Stimulated activated naive CD8-positive, alpha-beta T cell treated with anti-CD3 and anti-CD28 coated beads, Interleukin-15, Interleukin-2, amounts not matched to agents 100 U/mL and 50 U/mL, for 24 hours (primary cell): Measurements from ENCODE around the gene RANGRF.

Source experiments
- ATAC-seq: fragments of 150-1000 bp; cut with Tn5 transposase; one replicate; pipeline ENCODE4 v1.10.0; 2021
- DNase-seq: peaks from one replicate; pipeline ENCODE4 v3.0.0; 2021

Gene RANGRF

GRCh38 chr17:8314797-8315763 is 26.6 kb downstream of the RANGRF start:
- ATAC-seq: no peak
- DNase-seq: no peak

DNA sequence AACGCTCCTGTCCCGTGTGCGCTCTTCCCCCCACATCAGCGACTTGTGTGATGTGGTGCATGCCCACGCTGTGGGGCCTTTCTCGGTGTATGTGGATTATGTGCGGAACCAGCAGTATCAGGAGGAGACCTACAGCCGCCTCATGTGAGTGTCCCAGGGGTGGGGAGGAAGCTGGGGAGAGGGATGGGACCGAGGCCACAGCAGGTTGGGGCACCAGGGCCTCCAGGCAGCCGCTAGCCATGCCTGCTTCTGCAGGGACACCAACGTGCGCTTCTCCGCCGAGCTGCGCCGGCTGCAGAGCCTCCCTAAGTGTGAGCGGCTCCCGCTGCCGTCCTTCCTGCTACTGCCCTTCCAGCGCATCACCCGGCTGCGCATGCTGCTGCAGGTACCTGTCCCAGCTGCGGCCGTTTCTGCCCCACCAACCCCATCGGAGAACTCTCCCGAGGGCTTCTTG is 27.3 kb downstream of the RANGRF start:
- ATAC-seq: no peak

DNA sequence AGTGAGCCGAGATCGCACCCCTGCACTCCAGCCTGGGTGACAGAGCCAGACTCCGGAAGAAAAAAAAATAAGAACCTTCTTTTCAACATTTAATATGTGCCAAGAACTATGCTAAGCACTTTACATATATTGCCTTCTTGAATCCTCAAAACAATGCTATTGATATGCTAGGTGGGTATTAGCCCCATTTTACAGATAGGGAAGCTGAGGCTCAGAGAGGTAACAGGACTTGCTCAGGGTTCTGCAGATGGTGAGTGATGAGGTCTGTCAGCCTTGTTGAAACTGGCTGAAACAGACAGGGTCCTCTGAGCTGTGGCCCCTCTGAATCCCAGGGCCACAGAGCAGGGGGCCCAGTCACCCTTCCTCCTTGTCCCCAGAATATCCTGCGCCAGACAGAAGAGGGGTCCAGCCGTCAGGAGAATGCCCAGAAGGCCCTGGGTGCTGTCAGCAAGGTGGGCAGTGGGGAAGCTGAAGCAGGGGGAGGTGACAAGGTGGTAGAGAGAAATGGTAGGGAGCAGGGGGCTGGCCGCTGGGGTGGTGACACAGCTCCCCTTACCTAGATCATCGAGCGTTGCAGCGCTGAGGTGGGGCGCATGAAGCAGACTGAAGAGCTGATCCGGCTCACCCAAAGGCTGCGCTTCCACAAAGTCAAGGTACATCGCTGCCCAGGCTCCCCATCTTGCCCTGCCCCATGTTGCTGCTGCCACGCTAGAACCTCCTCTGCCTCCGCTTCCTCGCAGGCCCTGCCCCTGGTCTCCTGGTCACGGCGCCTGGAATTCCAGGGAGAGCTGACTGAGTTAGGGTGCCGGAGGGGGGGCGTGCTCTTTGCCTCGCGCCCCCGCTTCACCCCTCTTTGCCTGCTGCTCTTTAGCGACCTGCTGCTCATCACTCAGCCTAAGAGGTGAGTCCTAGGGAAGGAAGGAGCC is 29.8 kb downstream of the RANGRF start:
- ATAC-seq: no peak
- no peak for DNase-seq

More for the DNA sequence above, 27.3 kb downstream of the RANGRF start:
- no peak for DNase-seq

DNA sequence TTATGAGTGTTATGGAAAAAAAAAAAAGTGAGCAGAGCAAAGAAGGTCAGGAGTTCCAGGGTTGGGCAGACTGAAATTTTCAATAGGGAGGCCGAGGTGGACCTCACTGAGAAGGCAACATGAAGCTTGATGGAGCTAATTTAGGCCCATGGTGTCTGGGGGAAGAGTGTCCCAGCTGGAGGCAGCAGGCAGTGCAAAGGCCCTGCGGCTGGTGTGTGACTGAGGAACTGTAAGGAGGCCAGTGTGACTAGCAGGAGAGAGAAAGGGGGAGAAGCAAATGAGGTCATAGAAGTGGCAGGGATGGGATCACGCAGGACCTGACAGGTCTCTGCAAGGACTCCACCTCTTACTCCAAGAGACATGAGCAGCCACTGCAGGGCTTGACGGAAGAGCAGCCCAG is 31.8 kb downstream of the RANGRF start:
- no peak for DNase-seq

GRCh38 chr17:8320990-8321389 is 32.5 kb downstream of the RANGRF start:
- ATAC-seq (no peak), DNase-seq (no peak)

More for the DNA sequence above, 31.8 kb downstream of the RANGRF start:
- no peak for ATAC-seq

DNA sequence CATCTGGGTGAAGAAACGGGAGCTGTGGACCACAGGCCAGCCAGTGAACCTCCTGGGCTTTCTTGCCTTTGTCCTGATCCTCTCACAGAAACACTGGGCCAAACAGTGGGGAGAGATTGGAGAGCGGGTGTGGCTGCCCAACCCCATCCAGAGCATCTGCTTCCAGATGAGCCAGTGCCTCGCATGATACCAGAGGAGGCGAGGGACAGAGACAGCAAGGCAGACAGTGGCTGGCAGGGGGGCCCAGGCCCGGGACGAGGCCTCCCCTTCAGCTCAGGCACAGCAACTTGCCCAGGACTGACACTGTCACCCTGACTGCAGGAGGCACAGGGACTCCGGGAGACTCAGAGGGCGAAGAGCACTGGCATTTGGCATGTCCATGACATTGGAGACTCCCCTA is 33.6 kb downstream of the RANGRF start:
- DNase-seq (no peak), ATAC-seq (no peak)

GRCh38 chr17:8324132-8324531 is 35.7 kb downstream of the RANGRF start:
- ATAC-seq (no peak), DNase-seq (no peak)

DNA sequence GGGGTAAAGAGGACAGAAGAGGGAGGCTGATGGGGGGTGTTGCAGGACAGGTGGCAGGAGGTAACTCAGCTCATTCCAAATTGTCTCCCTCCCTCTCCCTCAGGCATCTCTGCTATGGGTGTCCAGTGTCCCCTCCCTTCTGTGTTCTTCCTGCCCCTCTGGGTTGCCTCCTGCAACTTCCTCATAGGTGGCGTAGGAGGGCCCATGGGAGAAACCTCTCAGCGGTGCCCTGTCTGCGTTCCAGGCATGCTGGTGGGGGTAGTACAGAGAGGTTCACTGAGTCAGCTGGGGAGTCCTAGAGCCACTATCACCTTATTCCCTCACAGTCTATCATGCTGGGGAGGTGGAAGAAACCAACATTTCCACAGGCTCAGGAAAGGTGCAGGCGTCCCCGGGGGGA is 36.5 kb downstream of the RANGRF start:
- DNase-seq: no peak
- ATAC-seq: no peak

- DNase-seq (peak; percentile 57), ATAC-seq (peak; percentile 62)
Observed at GRCh38 chr17:8326511-8327302, 38.2 kb downstream of the RANGRF start.

GRCh38 chr17:8327303-8327649 is 38.8 kb downstream of the RANGRF start:
- peak; percentile 9 for DNase-seq
- ATAC-seq: no peak

DNA sequence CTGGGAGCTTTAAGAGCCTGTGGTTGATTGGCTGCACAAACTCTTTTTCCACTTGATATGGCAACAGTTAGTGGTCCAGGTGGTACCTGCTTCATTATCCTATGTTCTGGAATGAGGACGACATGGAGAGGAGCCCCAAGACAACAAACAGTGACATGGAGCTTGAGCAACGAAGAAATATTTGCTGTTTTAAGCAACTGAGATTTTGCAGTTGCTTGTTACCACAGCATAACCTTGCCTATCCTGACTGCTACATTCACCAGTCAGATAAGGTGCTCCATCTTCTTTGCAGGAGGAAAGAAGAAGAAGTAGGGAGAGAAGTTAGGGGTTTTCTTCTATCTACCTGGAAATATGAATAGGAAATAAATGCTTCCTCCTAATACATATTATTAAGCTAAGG is 43.7 kb downstream of the RANGRF start:
- no peak for DNase-seq
- no peak for ATAC-seq

GRCh38 chr17:8332688-8333087 is 44.2 kb downstream of the RANGRF start:
- DNase-seq (no peak), ATAC-seq (no peak)

- DNase-seq (no peak), ATAC-seq (no peak)
Observed at GRCh38 chr17:8333281-8333680, 44.8 kb downstream of the RANGRF start.

GRCh38 chr17:8337802-8338752 is 49.6 kb downstream of the RANGRF start:
- DNase-seq: no peak

DNA sequence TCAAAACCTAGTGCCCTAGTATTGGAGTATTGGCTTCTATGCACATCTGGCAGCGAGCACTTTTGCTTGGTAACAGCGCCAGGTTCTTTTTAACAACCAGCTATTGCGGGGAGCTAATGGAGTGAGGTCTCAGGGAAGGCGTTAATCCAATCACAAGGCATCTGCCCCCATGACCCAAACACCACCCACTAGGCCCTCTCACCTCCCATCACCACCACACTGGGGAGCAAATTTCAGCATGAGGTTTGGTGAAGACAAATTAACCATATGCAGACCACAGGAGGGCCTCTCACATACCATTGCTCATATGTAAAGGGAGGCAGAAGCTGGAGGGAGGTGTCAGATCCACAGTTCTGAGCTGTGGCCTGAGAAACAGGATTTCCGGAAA is 50.3 kb downstream of the RANGRF start:
- ATAC-seq (peak; percentile 46), DNase-seq (no peak)

More at GRCh38 chr17:8337802-8338752, 49.6 kb downstream of the RANGRF start:
- ATAC-seq: no peak

DNA sequence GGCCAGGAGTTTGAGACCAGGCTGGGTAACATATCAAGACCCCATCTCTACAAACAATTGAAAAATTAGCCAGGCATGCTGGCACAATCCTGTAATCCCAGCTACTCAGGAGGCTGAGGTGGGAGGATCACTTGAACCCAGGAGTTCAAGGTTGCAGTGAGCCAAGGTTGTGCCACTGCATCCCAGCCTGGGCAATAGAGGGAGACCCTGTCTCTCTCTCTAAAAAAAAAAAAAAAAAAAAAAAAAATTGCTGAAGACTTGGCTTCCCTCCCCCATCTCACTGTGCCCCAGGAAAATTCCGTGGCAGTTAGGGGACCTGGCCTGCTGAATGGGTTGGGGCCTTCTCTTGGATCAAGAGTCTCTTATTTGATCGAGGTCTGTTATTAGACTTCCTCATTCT is 51.1 kb downstream of the RANGRF start, which contains the start of gene ODF4:
Gene ODF4, plus strand, starts transcription at position 301 of the 400 bp plus-strand sequence. CDS start 212 bp downstream, outside the sequence.
- DNase-seq (no peak), ATAC-seq (no peak)
